ENCODE measurements around the gene KCNJ10.

DNA sequence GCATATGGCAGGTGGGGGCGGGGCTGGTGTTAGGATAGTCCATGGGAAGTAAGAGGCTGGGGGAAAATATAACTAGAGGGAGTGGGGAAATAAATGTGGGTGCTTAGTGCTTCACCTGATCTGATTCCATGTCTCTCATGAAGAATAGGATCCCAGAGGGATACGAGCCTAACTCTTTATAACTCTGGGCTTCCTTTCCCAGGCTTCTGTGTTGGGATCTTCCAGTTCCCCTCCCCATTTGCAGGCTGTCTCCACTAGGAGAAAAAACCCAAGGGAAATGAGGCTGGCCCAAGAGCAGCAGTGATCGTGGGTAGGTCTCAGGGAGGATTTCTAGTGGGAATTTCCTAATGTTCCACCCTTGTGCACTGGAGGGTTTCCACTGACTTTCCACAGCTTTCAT lies 13.0 kb upstream of the KCNJ10 start:
- TF ChIP-seq, protein P1, sequence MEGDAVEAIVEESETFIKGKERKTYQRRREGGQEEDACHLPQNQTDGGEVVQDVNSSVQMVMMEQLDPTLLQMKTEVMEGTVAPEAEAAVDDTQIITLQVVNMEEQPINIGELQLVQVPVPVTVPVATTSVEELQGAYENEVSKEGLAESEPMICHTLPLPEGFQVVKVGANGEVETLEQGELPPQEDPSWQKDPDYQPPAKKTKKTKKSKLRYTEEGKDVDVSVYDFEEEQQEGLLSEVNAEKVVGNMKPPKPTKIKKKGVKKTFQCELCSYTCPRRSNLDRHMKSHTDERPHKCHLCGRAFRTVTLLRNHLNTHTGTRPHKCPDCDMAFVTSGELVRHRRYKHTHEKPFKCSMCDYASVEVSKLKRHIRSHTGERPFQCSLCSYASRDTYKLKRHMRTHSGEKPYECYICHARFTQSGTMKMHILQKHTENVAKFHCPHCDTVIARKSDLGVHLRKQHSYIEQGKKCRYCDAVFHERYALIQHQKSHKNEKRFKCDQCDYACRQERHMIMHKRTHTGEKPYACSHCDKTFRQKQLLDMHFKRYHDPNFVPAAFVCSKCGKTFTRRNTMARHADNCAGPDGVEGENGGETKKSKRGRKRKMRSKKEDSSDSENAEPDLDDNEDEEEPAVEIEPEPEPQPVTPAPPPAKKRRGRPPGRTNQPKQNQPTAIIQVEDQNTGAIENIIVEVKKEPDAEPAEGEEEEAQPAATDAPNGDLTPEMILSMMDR (IDR thresholded peaks at IDR 0.05; ENCODE audit: poor library complexity), result no peak
- TF ChIP-seq EZH2 (IDR thresholded peaks at IDR 0.05; ENCODE audit: borderline replicate concordance), result no peak
